ENCODE data around the gene TMEM238L.

TMEM238L gene

GRCh38 chr17:10821054-10821453 is 17.2 kb upstream of the TMEM238L start:
- no peak for TF ChIP-seq CTCF (conservative IDR thresholded peaks at IDR 0.05; ENCODE audit: low read depth, low read length)

GRCh38 chr17:10815319-10815718 is 11.4 kb upstream of the TMEM238L start:
- TF ChIP-seq CTCF (conservative IDR thresholded peaks at IDR 0.05; ENCODE audit: low read depth, low read length): no peak
- no peak overlapping the region for H3K4me3 ChIP-seq (ENCODE audit: low read length)
- DNase-seq (ENCODE audit: low read depth): no peak

More at GRCh38 chr17:10821054-10821453, 17.2 kb upstream of the TMEM238L start:
- no peak for DNase-seq (ENCODE audit: low read depth)
- no peak overlapping the region for H3K4me3 ChIP-seq (ENCODE audit: low read length)

- DNase-seq (ENCODE audit: low read depth): no peak
- H3K4me3 ChIP-seq (ENCODE audit: low read length): no peak overlapping the region
- no peak for TF ChIP-seq CTCF (conservative IDR thresholded peaks at IDR 0.05; ENCODE audit: low read depth, low read length)
These were observed 10.2 kb upstream of the TMEM238L start for GRCh38 chr17:10814075-10814474.

GRCh38 chr17:10812674-10813073 is 8.8 kb upstream of the TMEM238L start:
- TF ChIP-seq CTCF (conservative IDR thresholded peaks at IDR 0.05; ENCODE audit: low read depth, low read length): no peak
- DNase-seq (ENCODE audit: low read depth): no peak
- H3K4me3 ChIP-seq (ENCODE audit: low read length): no peak overlapping the region

- DNase-seq (ENCODE audit: low read depth): no peak
- TF ChIP-seq CTCF (conservative IDR thresholded peaks at IDR 0.05; ENCODE audit: low read depth, low read length): no peak
- H3K4me3 ChIP-seq (ENCODE audit: low read length): no peak overlapping the region
These were observed 5.7 kb upstream of the TMEM238L start for GRCh38 chr17:10809605-10810004.

- no peak overlapping the region for H3K4me3 ChIP-seq (ENCODE audit: low read length)
- DNase-seq (ENCODE audit: low read depth): no peak
- no peak for TF ChIP-seq CTCF (conservative IDR thresholded peaks at IDR 0.05; ENCODE audit: low read depth, low read length)
These were observed 3.8 kb upstream of the TMEM238L start for GRCh38 chr17:10807704-10808128.

GRCh38 chr17:10806545-10807262 is 2.8 kb upstream of the TMEM238L start:
- no peak for DNase-seq (ENCODE audit: low read depth)
- no peak for TF ChIP-seq CTCF (conservative IDR thresholded peaks at IDR 0.05; ENCODE audit: low read depth, low read length)
- no peak overlapping the region for H3K4me3 ChIP-seq (ENCODE audit: low read length)

All from retinal pigment epithelial cell (primary cell).